Vagina (tissue), 2 donors: ENCODE results near the gene P2RY2.

Source experiments
- CTCF ChIP-seq, 3 experiments: fragments of 450-650 bp in 2 of 3; fragments of 200-600 bp in 1 of 3; sonication (generic) in 1 of 3; IDR thresholded peaks; one replicate each; pipeline ENCODE4 v1.5.1; 2017 to 2019; ENCODE audit warnings: antibody characterized with exemption in 3 of 3, mild to moderate bottlenecking in 2 of 3, moderate library complexity in 2 of 3
- POLR2A ChIP-seq, 2 donors: fragments of 450-650 bp; IDR thresholded peaks; one replicate each; pipeline ENCODE4 v1.6.1; 2017; ENCODE audit warnings: antibody characterized with exemption in 2 of 2, mild to moderate bottlenecking in 2 of 2, moderate library complexity in 2 of 2

DNA sequence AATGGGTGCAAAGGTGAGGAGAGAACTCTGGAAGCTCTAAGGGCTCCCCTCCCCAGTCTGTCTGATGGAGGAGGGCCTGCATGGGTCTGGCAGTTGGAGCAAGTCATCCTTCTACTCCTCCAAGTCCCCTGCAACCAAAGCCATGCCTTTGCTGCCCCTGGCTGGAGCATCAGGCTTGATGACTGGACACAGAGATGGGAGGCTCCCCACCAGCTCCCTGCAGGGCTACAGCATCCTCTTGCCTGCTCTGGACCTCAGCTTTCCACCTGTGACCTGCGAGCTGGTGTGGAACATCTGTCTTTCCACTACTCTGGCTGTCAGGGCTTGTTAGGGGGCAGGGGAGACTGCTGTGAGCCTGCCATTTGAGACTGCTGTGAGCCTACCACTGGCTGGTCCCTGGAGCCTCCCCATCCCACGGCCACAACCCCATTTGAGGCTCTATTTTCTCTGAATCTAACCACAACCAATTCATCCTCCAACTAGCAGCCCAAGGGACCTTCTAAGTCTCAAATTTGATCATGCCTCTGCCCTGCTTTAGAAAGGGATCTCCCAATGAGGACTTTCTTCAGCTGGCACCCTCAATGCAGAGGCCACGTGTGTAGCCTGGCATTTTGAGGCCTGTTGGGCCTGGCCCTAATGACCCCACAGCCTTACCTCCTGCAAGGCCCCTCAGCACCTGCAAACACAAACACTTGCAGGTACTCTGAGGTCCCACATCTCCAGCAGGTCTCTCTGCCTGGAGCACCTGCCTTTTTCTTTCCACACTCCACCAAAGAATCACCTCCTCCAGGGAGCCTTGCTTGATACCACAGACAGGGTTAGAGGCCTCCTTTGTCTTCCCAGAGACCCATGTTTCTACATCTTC, 63.9 kb downstream of the P2RY2 start:
- no peak for TF ChIP-seq CTCF (IDR thresholded peaks at IDR 0.05)
- no peak for TF ChIP-seq POLR2A (IDR thresholded peaks at IDR 0.05)
